Left lung (tissue), 10 donors: ENCODE results near the gene KIAA0753. TPM values are rescaled to one million over a fixed set of nuclear protein-coding genes. Genes with fewer than 3 reads are reported as not detected.
A peak's percentile ranks its signal among the peaks of the same experiment; 100 is the strongest.

ENCODE experiments used
- ATAC-seq: fragments of 200-7000 bp; cut with Tn5 transposase; one replicate; pipeline ENCODE4 v1.9.1; 2020; ENCODE audit warnings: moderate library complexity
- DNase-seq, 4 donors: peaks; one replicate each; pipeline ENCODE4 v3.0.0-alpha.2; 2013 to 2020
- H3K27ac ChIP-seq, 2 donors: fragments of 200-600 bp; sonication (generic) in 1 of 2; one replicate each; pipeline versions ENCODE4 v1.5.0 to v1.8.0; 2020 to 2021
- H3K27me3 ChIP-seq, 2 donors: fragments of 200-600 bp; sonication (generic) in 1 of 2; one replicate each; pipeline versions ENCODE4 v1.5.0 to v1.8.0; 2020 to 2021
- H3K36me3 ChIP-seq, 2 donors: fragments of 200-600 bp; sonication (generic) in 1 of 2; one replicate each; pipeline versions ENCODE4 v1.5.0 to v1.8.0; 2020 to 2021
- H3K4me1 ChIP-seq, 2 donors: fragments of 200-600 bp; one replicate each; pipeline ENCODE4 v1.8.0; 2021
- H3K4me3 ChIP-seq, 2 donors: fragments of 200-600 bp; sonication (generic) in 1 of 2; one replicate each; pipeline versions ENCODE4 v1.5.0 to v1.8.0; 2020 to 2021; ENCODE audit warnings: mild to moderate bottlenecking in 1 of 2
- H3K9me3 ChIP-seq, 2 donors: fragments of 200-600 bp; sonication (generic) in 1 of 2; one replicate each; pipeline versions ENCODE4 v1.5.0 to v1.8.0; 2020 to 2021
- CTCF ChIP-seq, 2 donors: fragments of 200-600 bp; sonication (generic) in 1 of 2; IDR thresholded peaks; one replicate each; pipeline versions ENCODE4 v1.5.0 to v1.8.0; 2021; ENCODE audit warnings: antibody characterized with exemption in 2 of 2
- intact Hi-C, 2 donors: fragments of 100-400 bp; cut with DNase I; formaldehyde crosslinking; loops; one replicate each; pipeline versions ENCODE4 v1.11.2 to v1.14.2; 2022
- polyA plus RNA-seq, 6 donors: library from polyadenylated mRNA; unstranded; fragments of 120-200 nt; gene quantifications; one replicate each; pipeline ENCODE4 v1.2.1, GENCODE V29; 2013; ENCODE audit not compliant: insufficient read length in 6 of 6
- total RNA-seq, 2 donors: library from RNA; stranded (reverse); fragmentation: NEBNext Ultra II Directional; extraction: Animal tissue kit (Norgen Biotek cat#: 25700); gene quantifications; one replicate each; pipeline ENCODE4 v1.2.1, GENCODE V29; 2021
- donor health status: DM: no; HTN: yes; CAD: no.
- donor health status: DM: no; HTN: no; CAD: no.

The KIAA0753 gene
- total and polyA plus RNA-seq, 8 donors, result 15.8 to 46.7 (median 37.4) TPM

- ATAC-seq (no peak), DNase-seq (no peak)
- Histone ChIP-seq H3K27me3 (no peaks in the 10 kb centered on the region), H3K4me1 (peaks cover 0 to 6% of the 10 kb centered on the region in 2 donors), H3K4me3 (no peak overlapping the region), H3K36me3 (peaks cover 0 to 73% of the 10 kb centered on the region in 2 donors), H3K9me3 (no peaks in the 10 kb centered on the region), H3K27ac (no peak overlapping the region)
- no peak for TF ChIP-seq CTCF (IDR thresholded peaks at IDR 0.05)
- intact Hi-C loops, result no loop called here
Observed at GRCh38 chr17:6608321-6608720, 32.2 kb downstream of the KIAA0753 start.

- TF ChIP-seq CTCF (IDR thresholded peaks at IDR 0.05), result no peak
- Histone ChIP-seq H3K4me3 (no peak overlapping the region), H3K4me1 (peaks cover 5 to 7% of the 10 kb centered on the region in 2 donors), H3K27me3 (no peaks in the 10 kb centered on the region), H3K36me3 (peaks cover 0 to 61% of the 10 kb centered on the region in 2 donors), H3K27ac (no peak overlapping the region), H3K9me3 (no peaks in the 10 kb centered on the region)
- intact Hi-C loops, result no loop called here
- DNase-seq, result no peak
- ATAC-seq, result no peak
Observed at GRCh38 chr17:6605142-6605541, 35.4 kb downstream of the KIAA0753 start.

- H3K27me3 ChIP-seq, result no peaks in the 10 kb centered on the region
- peaks cover 13 to 18% of the 10 kb centered on the region in 2 donors for H3K4me1 ChIP-seq
- DNase-seq, result peak in 3 of 4 donors; percentile 40 to 78 (median 59)
- H3K36me3 ChIP-seq, result peaks cover 0 to 49% of the 10 kb centered on the region in 2 donors
- ATAC-seq, result peak; percentile 26
- no peak for TF ChIP-seq CTCF (IDR thresholded peaks at IDR 0.05)
- H3K9me3 ChIP-seq, result no peaks in the 10 kb centered on the region
- intact Hi-C loops, result no loop called here
- no peak overlapping the region for H3K27ac ChIP-seq
- no peak overlapping the region for H3K4me3 ChIP-seq
Observed at GRCh38 chr17:6603744-6604325, 36.7 kb downstream of the KIAA0753 start.

GRCh38 chr17:6602141-6602540, 38.4 kb downstream of the KIAA0753 start:
- intact Hi-C loops, result no loop called here
- H3K9me3 ChIP-seq, result no peaks in the 10 kb centered on the region

GRCh38 chr17:6599364-6599763, 41.1 kb downstream of the KIAA0753 start:
- peak overlapping the region; percentile 34 to 83 for H3K27ac ChIP-seq
- peaks cover 28 to 29% of the 10 kb centered on the region in 2 donors for H3K4me1 ChIP-seq
- H3K4me3 ChIP-seq, result no peak overlapping the region
- TF ChIP-seq CTCF (IDR thresholded peaks at IDR 0.05), result no peak
- no peaks in the 10 kb centered on the region for H3K27me3 ChIP-seq
- H3K9me3 ChIP-seq, result no peaks in the 10 kb centered on the region
- DNase-seq, result peak in 2 of 4 donors; percentile 37 to 65
- peak; percentile 87 for ATAC-seq
- H3K36me3 ChIP-seq, result peaks cover 2 to 25% of the 10 kb centered on the region in 2 donors
- intact Hi-C loops, result no loop called here

More at GRCh38 chr17:6602141-6602540, 38.4 kb downstream of the KIAA0753 start:
- H3K36me3 ChIP-seq, result peaks cover 0 to 32% of the 10 kb centered on the region in 2 donors
- H3K4me3 ChIP-seq, result no peak overlapping the region
- TF ChIP-seq CTCF (IDR thresholded peaks at IDR 0.05), result no peak
- DNase-seq (no peak), ATAC-seq (no peak)
- H3K27ac ChIP-seq, result no peak overlapping the region
- no peaks in the 10 kb centered on the region for H3K27me3 ChIP-seq
- peaks cover 28 to 29% of the 10 kb centered on the region in 2 donors for H3K4me1 ChIP-seq
